Measurements from ENCODE around the gene RP9. TPM values are rescaled to one million over a fixed set of nuclear protein-coding genes. Genes with fewer than 3 reads are reported as not detected.

Gene RP9
- total and polyA plus RNA-seq, 2 donors = 15.5 to 17.8 TPM

DNA sequence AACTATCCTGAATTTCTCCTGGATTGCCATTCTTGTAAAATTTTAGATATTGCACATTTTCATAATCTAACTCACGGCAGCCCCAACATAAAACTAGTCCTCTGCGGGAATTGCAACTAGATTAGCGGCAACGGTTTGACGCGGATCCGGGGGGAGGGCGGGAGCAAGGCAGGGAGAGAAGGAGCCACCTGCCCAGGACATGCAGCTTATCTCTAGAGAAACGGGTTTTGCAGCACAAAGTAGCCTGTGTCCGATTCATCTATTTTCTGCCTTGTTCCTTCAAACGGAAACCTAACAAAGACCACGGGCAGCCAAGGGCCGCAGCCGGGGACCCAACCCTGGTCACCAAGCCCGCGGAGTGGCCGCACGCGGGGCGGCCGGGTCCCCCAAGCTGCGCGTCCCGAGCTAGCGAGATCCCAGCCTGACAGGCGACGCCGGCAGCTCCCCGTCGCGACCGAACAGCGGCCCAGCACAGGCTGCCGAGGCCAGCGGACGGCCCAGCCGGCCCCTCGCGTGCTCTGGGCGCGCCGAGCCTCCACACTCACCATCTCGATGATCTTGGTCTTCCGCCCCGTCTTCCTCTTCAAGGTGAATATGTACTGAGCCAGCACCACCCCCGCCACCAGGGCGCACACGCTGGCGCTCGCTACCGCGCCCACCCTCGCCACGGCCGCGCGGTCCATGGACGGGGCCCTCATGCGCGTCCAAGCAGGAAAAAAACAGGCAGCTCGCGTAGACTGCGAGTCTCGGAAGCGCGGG is 47.0 kb downstream of the RP9 start, which contains the start of gene NT5C3A:
TSS of gene NT5C3A (minus strand) at position 754 of the 759 bp plus-strand sequence. CDS start at position 683, 71 bp downstream.
- peak in 2 of 9 donors; percentile 23 to 24 for DNase-seq (ENCODE audit: low read depth in 6 of 9, low spot score in 9 of 9)
- Histone ChIP-seq H3K4me3 (ENCODE audit: low read length in 2 of 2) (peak within 1 kb of the TSS; percentile 84 to 90), H3K9me3 (ENCODE audit: control insufficient read depth in 2 of 2, insufficient read depth in 1 of 2, low read length in 1 of 2) (no peaks in the 10 kb centered on the region), H3K4me1 (ENCODE audit: control insufficient read depth in 2 of 2, insufficient read depth in 2 of 2, low read length in 2 of 2) (peaks cover 3 to 10% of the 10 kb centered on the region in 2 donors), H3K27me3 (ENCODE audit: control insufficient read depth in 2 of 2, insufficient read depth in 1 of 2, low read length in 1 of 2) (no peaks in the 10 kb centered on the region), H3K27ac (ENCODE audit: low read depth in 1 of 2, low read length in 1 of 2) (peak within 1 kb of the TSS; percentile 95), H3K36me3 (ENCODE audit: control insufficient read depth in 2 of 2, insufficient read depth in 2 of 2, low read length in 1 of 2) (no peaks in the 10 kb centered on the region)
- WGBS = under 1% methylated on average over 66 of the region's 66 CpGs

DNA sequence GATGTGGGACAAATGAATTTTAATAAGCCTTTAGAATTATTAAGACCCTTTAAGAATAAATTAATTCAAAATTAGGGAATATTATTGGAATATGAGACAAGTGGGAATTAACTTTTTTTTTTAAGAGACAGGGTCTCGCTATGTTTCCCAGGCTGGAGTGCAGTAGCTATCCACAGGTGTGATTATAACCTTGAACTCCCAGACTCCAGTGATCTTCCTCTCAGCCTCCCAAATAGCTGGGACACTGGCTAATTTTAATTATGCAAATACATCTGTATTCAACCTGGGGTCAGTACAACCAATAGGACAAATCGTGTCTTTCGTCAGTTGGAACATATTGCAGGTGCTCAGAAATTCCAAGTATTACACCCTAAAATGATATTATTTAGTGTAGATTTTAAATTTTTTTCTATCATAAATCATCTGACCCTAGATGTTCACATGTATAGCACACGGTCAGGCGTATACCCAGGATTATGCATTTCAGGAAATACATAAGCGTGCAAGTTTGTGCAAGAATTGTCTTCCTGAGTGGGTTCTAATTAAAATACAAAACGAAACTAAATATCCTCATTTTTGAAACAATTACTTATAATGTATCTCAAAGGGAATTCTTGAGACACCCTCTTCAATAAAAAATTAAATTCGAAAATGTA is 47.8 kb downstream of the RP9 start:
- no peak for DNase-seq (ENCODE audit: low read depth in 6 of 9, low spot score in 9 of 9)
- H3K4me1 ChIP-seq (ENCODE audit: control insufficient read depth in 2 of 2, insufficient read depth in 2 of 2, low read length in 2 of 2) = peaks cover 3 to 10% of the 10 kb centered on the region in 2 donors
- 17% methylated on average over 8 of the region's 8 CpGs for WGBS
- H3K4me3 ChIP-seq (ENCODE audit: low read length in 2 of 2) = peak overlapping the region; percentile 84 to 90
- no peaks in the 10 kb centered on the region for H3K27me3 ChIP-seq (ENCODE audit: control insufficient read depth in 2 of 2, insufficient read depth in 1 of 2, low read length in 1 of 2)
- H3K36me3 ChIP-seq (ENCODE audit: control insufficient read depth in 2 of 2, insufficient read depth in 2 of 2, low read length in 1 of 2) = no peaks in the 10 kb centered on the region
- no peak overlapping the region for H3K27ac ChIP-seq (ENCODE audit: low read depth in 1 of 2, low read length in 1 of 2)
- no peaks in the 10 kb centered on the region for H3K9me3 ChIP-seq (ENCODE audit: control insufficient read depth in 2 of 2, insufficient read depth in 1 of 2, low read length in 1 of 2)

DNA sequence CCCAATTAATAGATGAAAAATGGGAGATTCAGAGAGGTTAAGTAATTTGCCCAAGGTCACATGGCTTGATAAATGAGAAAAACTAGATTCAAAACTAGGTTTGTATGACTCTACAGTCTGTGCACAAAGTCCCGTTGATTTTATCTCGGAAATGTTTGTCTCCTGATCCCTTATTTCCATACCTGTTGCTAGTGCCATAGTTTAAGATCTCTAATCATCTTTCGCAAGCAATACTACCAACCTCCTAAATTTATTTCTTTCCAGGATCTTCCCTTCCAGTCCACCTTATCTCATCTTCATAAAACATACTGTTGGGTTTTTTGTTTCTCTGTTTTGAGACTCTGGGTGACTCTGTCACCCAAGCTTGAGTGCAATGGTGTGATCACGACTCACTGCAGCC is 49.6 kb downstream of the RP9 start:
- 63% methylated on average over 4 of the region's 4 CpGs for WGBS
- Histone ChIP-seq H3K4me1 (ENCODE audit: control insufficient read depth in 2 of 2, insufficient read depth in 2 of 2, low read length in 2 of 2) (peaks cover 3 to 10% of the 10 kb centered on the region in 2 donors), H3K27ac (ENCODE audit: low read depth in 1 of 2, low read length in 1 of 2) (no peak overlapping the region)

GRCh38 chr7:33055158-33055557 is 54.0 kb downstream of the RP9 start:
- Histone ChIP-seq H3K4me3 (ENCODE audit: low read length in 2 of 2) (no peak overlapping the region), H3K9me3 (ENCODE audit: control insufficient read depth in 2 of 2, insufficient read depth in 1 of 2, low read length in 1 of 2) (no peaks in the 10 kb centered on the region), H3K27me3 (ENCODE audit: control insufficient read depth in 2 of 2, insufficient read depth in 1 of 2, low read length in 1 of 2) (no peaks in the 10 kb centered on the region), H3K4me1 (ENCODE audit: control insufficient read depth in 2 of 2, insufficient read depth in 2 of 2, low read length in 2 of 2) (peaks cover 2 to 7% of the 10 kb centered on the region in 2 donors), H3K27ac (ENCODE audit: low read depth in 1 of 2, low read length in 1 of 2) (no peak overlapping the region), H3K36me3 (ENCODE audit: control insufficient read depth in 2 of 2, insufficient read depth in 2 of 2, low read length in 1 of 2) (peaks cover 0 to 2% of the 10 kb centered on the region in 2 donors)
- WGBS = 96% methylated on average over 5 of the region's 5 CpGs
- no peak for DNase-seq (ENCODE audit: low read depth in 6 of 9, low spot score in 9 of 9)

More for the DNA sequence above, 49.6 kb downstream of the RP9 start:
- Histone ChIP-seq H3K4me3 (ENCODE audit: low read length in 2 of 2) (no peak overlapping the region), H3K27me3 (ENCODE audit: control insufficient read depth in 2 of 2, insufficient read depth in 1 of 2, low read length in 1 of 2) (no peaks in the 10 kb centered on the region), H3K9me3 (ENCODE audit: control insufficient read depth in 2 of 2, insufficient read depth in 1 of 2, low read length in 1 of 2) (no peaks in the 10 kb centered on the region), H3K36me3 (ENCODE audit: control insufficient read depth in 2 of 2, insufficient read depth in 2 of 2, low read length in 1 of 2) (peaks cover 0 to 2% of the 10 kb centered on the region in 2 donors)
- no peak for DNase-seq (ENCODE audit: low read depth in 6 of 9, low spot score in 9 of 9)

GRCh38 chr7:33054261-33054964 is 54.8 kb downstream of the RP9 start:
- H3K9me3 ChIP-seq (ENCODE audit: control insufficient read depth in 2 of 2, insufficient read depth in 1 of 2, low read length in 1 of 2) = no peaks in the 10 kb centered on the region
- peaks cover 0 to 2% of the 10 kb centered on the region in 2 donors for H3K36me3 ChIP-seq (ENCODE audit: control insufficient read depth in 2 of 2, insufficient read depth in 2 of 2, low read length in 1 of 2)
- peak overlapping the region in 1 of 2 donors; percentile 43 for H3K27ac ChIP-seq (ENCODE audit: low read depth in 1 of 2, low read length in 1 of 2)
- peaks cover 2 to 7% of the 10 kb centered on the region in 2 donors for H3K4me1 ChIP-seq (ENCODE audit: control insufficient read depth in 2 of 2, insufficient read depth in 2 of 2, low read length in 2 of 2)
- no peaks in the 10 kb centered on the region for H3K27me3 ChIP-seq (ENCODE audit: control insufficient read depth in 2 of 2, insufficient read depth in 1 of 2, low read length in 1 of 2)
- DNase-seq (ENCODE audit: low read depth in 6 of 9, low spot score in 9 of 9) = peak in 1 of 9 donors; percentile 40
- WGBS = 62% methylated on average over 2 of the region's 2 CpGs
- H3K4me3 ChIP-seq (ENCODE audit: low read length in 2 of 2) = no peak overlapping the region

- Histone ChIP-seq H3K27me3 (ENCODE audit: control insufficient read depth in 2 of 2, insufficient read depth in 1 of 2, low read length in 1 of 2) (no peaks in the 10 kb centered on the region), H3K4me1 (ENCODE audit: control insufficient read depth in 2 of 2, insufficient read depth in 2 of 2, low read length in 2 of 2) (peaks cover 2 to 7% of the 10 kb centered on the region in 2 donors), H3K9me3 (ENCODE audit: control insufficient read depth in 2 of 2, insufficient read depth in 1 of 2, low read length in 1 of 2) (no peaks in the 10 kb centered on the region), H3K36me3 (ENCODE audit: control insufficient read depth in 2 of 2, insufficient read depth in 2 of 2, low read length in 1 of 2) (peaks cover 0 to 2% of the 10 kb centered on the region in 2 donors), H3K4me3 (ENCODE audit: low read length in 2 of 2) (no peak overlapping the region), H3K27ac (ENCODE audit: low read depth in 1 of 2, low read length in 1 of 2) (peak overlapping the region in 1 of 2 donors; percentile 36)
- DNase-seq (ENCODE audit: low read depth in 6 of 9, low spot score in 9 of 9) = no peak
- WGBS = 3% methylated on average over 1 of the region's 1 CpG
Observed at GRCh38 chr7:33053721-33054120, 55.5 kb downstream of the RP9 start.

GRCh38 chr7:33050535-33051318 is 58.5 kb downstream of the RP9 start:
- Histone ChIP-seq H3K4me1 (ENCODE audit: control insufficient read depth in 2 of 2, insufficient read depth in 2 of 2, low read length in 2 of 2) (peaks cover 2 to 7% of the 10 kb centered on the region in 2 donors), H3K4me3 (ENCODE audit: low read length in 2 of 2) (no peak overlapping the region), H3K36me3 (ENCODE audit: control insufficient read depth in 2 of 2, insufficient read depth in 2 of 2, low read length in 1 of 2) (peaks cover 0 to 2% of the 10 kb centered on the region in 2 donors), H3K27ac (ENCODE audit: low read depth in 1 of 2, low read length in 1 of 2) (peak overlapping the region in 1 of 2 donors; percentile 32), H3K27me3 (ENCODE audit: control insufficient read depth in 2 of 2, insufficient read depth in 1 of 2, low read length in 1 of 2) (no peaks in the 10 kb centered on the region), H3K9me3 (ENCODE audit: control insufficient read depth in 2 of 2, insufficient read depth in 1 of 2, low read length in 1 of 2) (no peaks in the 10 kb centered on the region)
- 0% methylated on average over 1 of the region's 1 CpG for WGBS
- DNase-seq (ENCODE audit: low read depth in 6 of 9, low spot score in 9 of 9) = peak in 3 of 9 donors; percentile 37 to 70 (median 59)

DNA sequence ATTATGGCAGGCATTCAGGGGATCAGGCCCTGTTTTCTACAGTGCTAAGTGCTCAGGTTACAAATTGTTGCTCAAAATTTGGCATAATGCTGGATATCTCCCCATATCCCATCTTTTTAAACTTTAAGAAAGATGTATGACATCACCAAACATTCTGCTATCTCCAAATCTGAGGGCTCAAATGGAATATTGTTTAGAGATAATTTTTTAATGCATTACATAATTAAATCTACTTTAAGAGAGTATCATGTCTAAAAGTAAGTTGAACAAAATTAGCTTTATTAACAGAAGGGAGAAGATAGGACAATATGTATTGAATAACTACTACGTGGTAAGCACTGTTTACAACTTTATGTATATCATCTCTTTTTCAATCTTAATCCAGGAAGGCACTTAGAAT is 60.5 kb downstream of the RP9 start:
- Histone ChIP-seq H3K4me3 (ENCODE audit: low read length in 2 of 2) (no peak overlapping the region), H3K27me3 (ENCODE audit: control insufficient read depth in 2 of 2, insufficient read depth in 1 of 2, low read length in 1 of 2) (no peaks in the 10 kb centered on the region), H3K36me3 (ENCODE audit: control insufficient read depth in 2 of 2, insufficient read depth in 2 of 2, low read length in 1 of 2) (no peaks in the 10 kb centered on the region), H3K27ac (ENCODE audit: low read depth in 1 of 2, low read length in 1 of 2) (no peak overlapping the region), H3K4me1 (ENCODE audit: control insufficient read depth in 2 of 2, insufficient read depth in 2 of 2, low read length in 2 of 2) (peaks cover 0 to 2% of the 10 kb centered on the region in 2 donors), H3K9me3 (ENCODE audit: control insufficient read depth in 2 of 2, insufficient read depth in 1 of 2, low read length in 1 of 2) (no peaks in the 10 kb centered on the region)
- WGBS = 96% methylated on average over 1 of the region's 1 CpG
- DNase-seq (ENCODE audit: low read depth in 6 of 9, low spot score in 9 of 9) = no peak

All from thymus (tissue), 11 donors.